ENCODE measurements around the gene VWA1. TPM values are rescaled to one million over a fixed set of nuclear protein-coding genes. Genes with fewer than 3 reads are reported as not detected.

Gene VWA1
- total RNA-seq, 1 experiment from 2014 or later = 35.5 TPM

- H3K4me1 Mint-ChIP-seq = no peaks in the 10 kb centered on the region
- no peak overlapping the region for H3K4me3 Mint-ChIP-seq
- ChIA-PET CTCF (no interaction called here), POLR2A (interaction anchor here (0.6 kb wide), 1 partner anchor 105 kb away, joined by 4 read pairs; no protein-coding TSS in a partner anchor)
- no peaks in the 10 kb centered on the region for H3K27me3 Mint-ChIP-seq (ENCODE audit: low read depth)
- TF ChIP-seq ZSCAN18 (CRISPR knock-in tag; IDR thresholded peaks at IDR 0.05) (no peak), ZNF138 (CRISPR knock-in tag; conservative IDR thresholded peaks at IDR 0.05) (no peak), FOXP1 (CRISPR knock-in tag; IDR thresholded peaks at IDR 0.05; ENCODE audit: borderline replicate concordance) (no peak), NR2C2 (CRISPR knock-in tag; IDR thresholded peaks at IDR 0.05) (no peak), MYBL2 (CRISPR knock-in tag; IDR thresholded peaks at IDR 0.05) (no peak), JAZF1 (CRISPR knock-in tag; IDR thresholded peaks at IDR 0.05) (no peak), ZNF416 (CRISPR knock-in tag; IDR thresholded peaks at IDR 0.05) (no peak), E2F4 (CRISPR knock-in tag; IDR thresholded peaks at IDR 0.05; ENCODE audit: borderline replicate concordance, low read depth) (no peak), HMGA2 (CRISPR knock-in tag; IDR thresholded peaks at IDR 0.05) (no peak), ZNF281 (CRISPR knock-in tag; IDR thresholded peaks at IDR 0.05) (no peak), AFF4 (CRISPR knock-in tag; IDR thresholded peaks at IDR 0.05; ENCODE audit: borderline replicate concordance) (no peak), MAX (CRISPR knock-in tag; IDR thresholded peaks at IDR 0.05) (no peak), SOX15 (CRISPR knock-in tag; IDR thresholded peaks at IDR 0.05) (no peak), ZNF396 (CRISPR knock-in tag; IDR thresholded peaks at IDR 0.05; ENCODE audit: borderline replicate concordance) (no peak), ZNF425 (CRISPR knock-in tag; conservative IDR thresholded peaks at IDR 0.05) (no peak), GABPB1 (CRISPR knock-in tag; IDR thresholded peaks at IDR 0.05) (no peak), MXD4 (CRISPR knock-in tag; IDR thresholded peaks at IDR 0.05; ENCODE audit: borderline replicate concordance) (no peak), SP1 (CRISPR knock-in tag; conservative IDR thresholded peaks at IDR 0.05) (no peak), NR1H2 (CRISPR knock-in tag; IDR thresholded peaks at IDR 0.05) (no peak)
- H3K9me3 Mint-ChIP-seq = peaks cover 7% of the 10 kb centered on the region; the same call in 1 of the 2 replicates
- no peak for ATAC-seq
- peaks cover 49% of the 10 kb centered on the region for H3K36me3 Mint-ChIP-seq
- no peak for DNase-seq (ENCODE audit: low spot score)
- no peak overlapping the region for H3K27ac Mint-ChIP-seq
These were observed 53.7 kb downstream of the VWA1 start for GRCh38 chr1:1489231-1489630.
